GM19193 (cell line): ENCODE data around the gene ZNF318.

Experiments used
- POLR2A ChIP-seq: IDR thresholded peaks from 4 replicates; pipeline ENCODE4 v1.6.1; 2011; ENCODE audit not compliant: insufficient read depth, insufficient read length; ENCODE audit errors: extremely low read depth

ZNF318 gene

GRCh38 chr6:43295456-43295855 is 74.0 kb downstream of the ZNF318 start:
- no peak for TF ChIP-seq POLR2A

- no peak for TF ChIP-seq POLR2A
Observed at GRCh38 chr6:43294536-43294935, 74.9 kb downstream of the ZNF318 start.

DNA sequence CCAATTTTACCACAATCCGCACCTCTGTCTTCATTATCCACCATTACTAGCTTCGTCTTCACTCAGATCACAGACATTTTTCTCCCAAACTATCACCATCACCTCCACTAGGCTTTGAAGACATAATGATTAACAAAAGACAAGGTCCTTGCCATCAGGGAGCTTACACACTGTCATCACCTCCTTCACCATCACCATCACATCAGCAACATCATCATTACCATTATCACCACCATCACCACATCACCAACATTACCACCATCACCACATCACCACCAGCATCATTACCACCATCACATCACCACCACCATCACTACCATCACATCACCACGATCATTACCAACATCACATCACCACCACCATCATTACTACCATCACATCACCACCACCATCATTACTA is 75.7 kb downstream of the ZNF318 start:
- TF ChIP-seq POLR2A, result no peak

DNA sequence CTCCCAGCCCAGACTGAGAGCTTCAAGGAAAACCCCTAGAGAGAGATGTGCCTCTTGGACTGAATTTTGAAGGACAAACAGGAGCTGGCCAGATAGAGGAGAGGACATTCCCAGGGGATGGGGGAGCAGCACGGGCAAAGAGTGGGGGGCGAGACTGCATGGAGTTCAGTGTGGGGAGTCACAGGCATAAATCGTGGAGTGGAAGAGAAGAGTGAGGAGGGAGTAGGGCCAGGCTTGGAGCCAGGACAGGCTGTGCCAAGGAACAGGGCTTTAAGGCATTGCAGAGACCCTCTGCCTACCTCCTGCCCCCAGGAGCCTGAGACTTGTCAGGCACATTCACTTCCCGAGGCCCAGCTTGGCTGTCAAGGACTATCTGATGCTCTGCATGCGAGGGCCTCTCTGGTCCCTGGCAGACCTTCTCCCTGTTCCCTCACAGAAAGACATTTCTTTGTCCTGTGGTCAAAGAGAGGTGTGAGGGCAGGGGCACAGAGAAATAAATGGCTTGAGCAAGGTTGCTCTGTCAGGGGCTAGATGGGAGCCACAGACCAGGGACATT is 76.6 kb downstream of the ZNF318 start:
- no peak for TF ChIP-seq POLR2A

GRCh38 chr6:43292341-43292740 is 77.1 kb downstream of the ZNF318 start:
- TF ChIP-seq POLR2A, result no peak

- TF ChIP-seq POLR2A, result no peak
Observed at GRCh38 chr6:43291708-43292107, 77.7 kb downstream of the ZNF318 start.

DNA sequence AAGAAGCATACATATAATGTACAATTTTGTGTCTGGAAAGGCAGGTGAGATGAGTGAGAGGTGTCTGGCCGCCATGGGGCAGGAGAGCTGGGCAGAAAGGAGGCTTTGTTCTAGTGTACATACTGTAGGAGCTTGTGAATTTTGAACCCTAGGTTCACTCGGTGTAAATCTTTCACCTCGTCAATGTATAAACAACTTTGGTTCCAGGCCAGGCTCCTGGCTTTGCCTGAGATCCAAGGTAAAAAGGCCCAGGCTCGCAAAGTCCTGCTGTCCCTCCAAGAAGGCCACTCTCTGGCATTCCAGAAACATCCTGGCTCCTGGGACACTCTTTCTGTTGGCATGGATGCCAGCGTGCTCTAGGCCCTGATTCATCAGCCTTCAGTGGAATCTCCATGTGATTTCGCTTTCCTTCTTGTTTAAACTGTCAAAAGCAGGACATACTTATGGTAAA is 78.5 kb downstream of the ZNF318 start:
- TF ChIP-seq POLR2A, result no peak

GRCh38 chr6:43290339-43290904 is 79.0 kb downstream of the ZNF318 start:
- TF ChIP-seq POLR2A, result no peak

DNA sequence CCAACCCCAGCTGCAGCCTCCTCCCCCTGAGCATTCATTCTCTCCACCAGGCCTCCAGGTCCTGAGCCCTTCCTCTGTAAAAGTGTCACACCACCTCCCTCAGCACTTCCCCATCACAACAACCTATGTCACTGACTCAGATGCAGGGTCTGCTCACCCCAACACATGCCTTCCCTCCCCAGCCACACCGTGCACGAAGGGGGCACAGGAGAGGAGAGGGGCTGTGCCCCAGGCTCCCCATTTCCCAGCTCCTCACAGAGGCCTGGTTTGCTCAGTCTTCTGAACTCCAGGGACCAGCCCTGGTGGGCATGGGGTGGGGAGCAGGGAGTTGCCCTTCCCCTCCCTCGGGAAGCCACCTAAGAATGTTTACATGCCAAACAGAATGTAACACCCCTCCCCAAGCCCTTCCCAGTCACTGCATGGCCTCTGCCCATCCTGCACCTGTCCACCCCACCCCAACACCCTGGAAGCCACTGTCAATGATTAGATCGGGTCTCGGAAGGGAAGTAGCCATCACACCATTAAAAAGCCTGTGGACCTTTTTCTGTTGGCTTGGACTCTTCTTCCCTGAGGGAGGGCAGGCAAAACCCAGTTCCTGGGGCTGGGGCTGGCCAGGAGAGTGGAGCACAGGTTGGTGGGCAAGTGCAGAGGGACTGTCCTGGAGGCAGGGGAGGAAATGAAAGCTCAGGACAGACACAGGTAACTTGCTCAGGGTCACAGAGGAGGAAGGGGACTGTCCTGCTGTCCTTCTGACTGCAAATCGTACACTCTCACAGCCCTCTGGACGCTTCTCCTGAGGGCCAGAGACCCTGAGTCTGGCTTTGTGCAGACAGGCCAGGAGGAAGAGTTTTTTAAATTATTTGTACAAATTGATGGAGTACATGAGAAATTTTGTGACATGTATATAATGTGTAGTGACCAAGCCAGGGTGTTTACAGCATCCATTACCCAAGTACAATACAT is 81.4 kb downstream of the ZNF318 start:
- TF ChIP-seq POLR2A, result no peak

- TF ChIP-seq POLR2A, result no peak
Observed at GRCh38 chr6:43286980-43287716, 82.3 kb downstream of the ZNF318 start.

GRCh38 chr6:43286456-43286979 is 82.9 kb downstream of the ZNF318 start:
- no peak for TF ChIP-seq POLR2A
